OCI-LY1 (cell line): ENCODE data around the gene CD226.

Experiments used
- EZH2 ChIP-seq: fragments of 200-600 bp; sonication (generic), shearing (Covaris generic); IDR thresholded peaks from 2 replicates; pipeline ENCODE4 v1.8.0; 2017; ENCODE audit warnings: borderline replicate concordance, mixed run types, mild to moderate bottlenecking, antibody characterized with exemption, low read length, moderate library complexity, mixed read lengths
- TF ChIP-seq, protein P1 (sequence below): fragments of 200-600 bp; sonication (generic), shearing (Covaris generic); IDR thresholded peaks from 2 replicates; pipeline ENCODE4 v1.5.1; 2017; ENCODE audit warnings: mild to moderate bottlenecking, antibody characterized with exemption, low read length, moderate library complexity, mixed read lengths

DNA sequence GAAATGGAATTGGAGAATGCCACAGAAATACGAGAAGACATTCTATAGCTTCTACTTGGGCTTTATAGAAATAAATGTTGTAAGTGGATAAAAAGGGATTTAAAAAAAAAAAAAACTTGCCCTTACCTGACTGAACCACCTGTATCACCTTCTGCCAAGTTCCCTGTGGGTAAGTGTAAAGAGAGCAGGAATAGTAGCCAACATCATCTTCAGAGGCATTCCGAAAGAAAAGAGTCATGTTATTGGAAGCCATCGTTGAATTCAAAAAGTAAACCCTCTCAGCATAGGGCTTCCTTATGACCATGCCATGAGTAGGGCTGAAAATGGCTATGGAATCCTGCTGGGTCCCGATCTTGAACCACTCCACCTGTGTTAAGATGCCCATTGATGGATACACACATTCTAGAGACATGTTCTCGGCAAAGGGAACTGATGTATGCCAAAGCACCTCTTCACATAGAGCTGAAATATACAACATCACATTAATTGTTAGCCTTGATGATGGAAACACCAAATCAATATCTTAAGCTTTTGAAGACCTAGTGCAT is 991 bp downstream of the CD226 start:
- TF ChIP-seq, protein P1, sequence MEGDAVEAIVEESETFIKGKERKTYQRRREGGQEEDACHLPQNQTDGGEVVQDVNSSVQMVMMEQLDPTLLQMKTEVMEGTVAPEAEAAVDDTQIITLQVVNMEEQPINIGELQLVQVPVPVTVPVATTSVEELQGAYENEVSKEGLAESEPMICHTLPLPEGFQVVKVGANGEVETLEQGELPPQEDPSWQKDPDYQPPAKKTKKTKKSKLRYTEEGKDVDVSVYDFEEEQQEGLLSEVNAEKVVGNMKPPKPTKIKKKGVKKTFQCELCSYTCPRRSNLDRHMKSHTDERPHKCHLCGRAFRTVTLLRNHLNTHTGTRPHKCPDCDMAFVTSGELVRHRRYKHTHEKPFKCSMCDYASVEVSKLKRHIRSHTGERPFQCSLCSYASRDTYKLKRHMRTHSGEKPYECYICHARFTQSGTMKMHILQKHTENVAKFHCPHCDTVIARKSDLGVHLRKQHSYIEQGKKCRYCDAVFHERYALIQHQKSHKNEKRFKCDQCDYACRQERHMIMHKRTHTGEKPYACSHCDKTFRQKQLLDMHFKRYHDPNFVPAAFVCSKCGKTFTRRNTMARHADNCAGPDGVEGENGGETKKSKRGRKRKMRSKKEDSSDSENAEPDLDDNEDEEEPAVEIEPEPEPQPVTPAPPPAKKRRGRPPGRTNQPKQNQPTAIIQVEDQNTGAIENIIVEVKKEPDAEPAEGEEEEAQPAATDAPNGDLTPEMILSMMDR = no peak
- TF ChIP-seq EZH2 = no peak
